GM23338 (cell line): Measurements from ENCODE around the gene CENPH. TPM values are rescaled to one million over a fixed set of nuclear protein-coding genes. Genes with fewer than 3 reads are reported as not detected.

Experiments used
- ATAC-seq: fragments of 200-7000 bp; cut with Tn5 transposase; 3 replicates; pipeline ENCODE4 v1.9.1; 2020
- DNase-seq: peaks from one replicate; pipeline ENCODE4 v3.0.0-alpha.2; 2015; ENCODE audit warnings: low spot score
- H2AFZ ChIP-seq: fragments of 200-600 bp; sonication (generic); 2 replicates; pipeline ENCODE4 v1.8.0; 2016; ENCODE audit warnings: antibody characterized with exemption, mild to moderate bottlenecking, moderate library complexity
- H3F3A ChIP-seq: fragments of 200-600 bp; sonication (generic); replicated peaks from 2 replicates; pipeline ENCODE4 v1.8.0; 2017; ENCODE audit warnings: antibody characterized with exemption, mixed run types, low read depth
- H3K27ac ChIP-seq: fragments of 200-600 bp; sonication (generic); 2 replicates; pipeline ENCODE4 v1.6.1; 2016; ENCODE audit warnings: low read depth
- H3K27me3 ChIP-seq: fragments of 200-600 bp; sonication (generic); 2 replicates; pipeline ENCODE4 v1.8.0; 2016; ENCODE audit warnings: mild to moderate bottlenecking, mixed run types, moderate library complexity; ENCODE audit not compliant: insufficient read depth
- H3K36me3 ChIP-seq: fragments of 200-600 bp; sonication (generic); 2 replicates; pipeline ENCODE4 v1.8.0; 2016; ENCODE audit warnings: mild to moderate bottlenecking; ENCODE audit not compliant: insufficient read depth
- H3K4me1 ChIP-seq: fragments of 200-600 bp; sonication (generic); 2 replicates; pipeline ENCODE4 v1.8.0; 2016; ENCODE audit warnings: mild to moderate bottlenecking, moderate library complexity; ENCODE audit not compliant: insufficient read depth
- H3K4me2 ChIP-seq: fragments of 200-600 bp; sonication (generic); 2 replicates; pipeline ENCODE4 v1.7.1; 2017; ENCODE audit warnings: mixed run types
- H3K4me3 ChIP-seq: fragments of 200-600 bp; sonication (generic); 2 replicates; pipeline ENCODE4 v1.6.1; 2016; ENCODE audit warnings: mixed run types
- H3K79me2 ChIP-seq: fragments of 200-600 bp; sonication (generic); replicated peaks from 2 replicates; pipeline ENCODE4 v1.8.0; 2017; ENCODE audit warnings: mild to moderate bottlenecking; ENCODE audit not compliant: insufficient read depth
- H3K9me2 ChIP-seq: fragments of 200-600 bp; sonication (generic); 2 replicates; pipeline ENCODE4 v1.8.0; 2017; ENCODE audit not compliant: insufficient read depth
- H4K20me1 ChIP-seq: fragments of 200-600 bp; sonication (generic); replicated peaks from 2 replicates; pipeline ENCODE4 v1.8.0; 2017; ENCODE audit warnings: mild to moderate bottlenecking; ENCODE audit not compliant: insufficient read depth
- H3K27ac Mint-ChIP-seq: 2 replicates; pipeline ENCODE4 v1.8.0; 2020; ENCODE audit warnings: inconsistent platforms, mild to moderate bottlenecking, moderate library complexity, mixed read lengths
- H3K27me3 Mint-ChIP-seq: 3 replicates; pipeline ENCODE4 v1.8.0; 2022; ENCODE audit warnings: low read depth, mild to moderate bottlenecking, moderate library complexity, mixed read lengths, inconsistent platforms; ENCODE audit not compliant: insufficient read depth, poor library complexity
- H3K36me3 Mint-ChIP-seq: 3 replicates; pipeline ENCODE4 v1.8.0; 2021; ENCODE audit warnings: low read depth, mild to moderate bottlenecking, inconsistent platforms, moderate library complexity, mixed read lengths
- H3K4me1 Mint-ChIP-seq: 3 replicates; pipeline ENCODE4 v1.8.0; 2020; ENCODE audit warnings: mild to moderate bottlenecking, inconsistent platforms, mixed read lengths
- H3K4me3 Mint-ChIP-seq: 3 replicates; pipeline ENCODE4 v1.8.0; 2021; ENCODE audit warnings: moderate library complexity, mild to moderate bottlenecking, inconsistent platforms, mixed read lengths
- H3K9me3 Mint-ChIP-seq: 3 replicates; pipeline ENCODE4 v1.8.0; 2020; ENCODE audit warnings: moderate library complexity, mild to moderate bottlenecking, inconsistent platforms, mixed read lengths
- CREB1 ChIP-seq: fragments of 250-450 bp; sonication (Bioruptor Pico); IDR thresholded peaks from 2 replicates; pipeline ENCODE4 v1.5.0; 2020; ENCODE audit warnings: low read depth, mild to moderate bottlenecking, moderate library complexity
- CTCF ChIP-seq, 2 experiments: fragments of 200-600 bp in 1 of 2; sonication (generic) in 1 of 2; conservative IDR thresholded peaks; 2 replicates each; pipeline versions ENCODE4 v1.5.1 to v1.6.1; 2016 to 2017; ENCODE audit warnings: antibody characterized with exemption in 2 of 2, low read depth in 2 of 2, mild to moderate bottlenecking in 2 of 2, moderate library complexity in 1 of 2
- ETS1 ChIP-seq: IDR thresholded peaks from 2 replicates; pipeline ENCODE4 v1.6.1; 2016; ENCODE audit warnings: antibody characterized with exemption
- EZH2 ChIP-seq: fragments of 200-600 bp; sonication (generic); IDR thresholded peaks from one replicate; pipeline ENCODE4 v1.8.0; 2017; ENCODE audit warnings: antibody characterized with exemption, mild to moderate bottlenecking, low read depth; ENCODE audit not compliant: unreplicated experiment
- EZH2phosphoT487 ChIP-seq: fragments of 200-600 bp; sonication (generic); IDR thresholded peaks from one replicate; pipeline ENCODE4 v1.8.1; 2018; ENCODE audit warnings: antibody characterized with exemption; ENCODE audit not compliant: unreplicated experiment
- JUNB ChIP-seq: IDR thresholded peaks from one replicate; pipeline ENCODE4 v1.6.1; 2016; ENCODE audit warnings: antibody characterized with exemption; ENCODE audit not compliant: unreplicated experiment
- NANOG ChIP-seq: IDR thresholded peaks from 2 replicates; pipeline ENCODE4 v1.6.1; 2016; ENCODE audit warnings: antibody characterized with exemption, borderline replicate concordance
- POLR2AphosphoS5 ChIP-seq: IDR thresholded peaks from 2 replicates; pipeline ENCODE4 v1.6.1; 2016; ENCODE audit warnings: antibody characterized with exemption, low read depth
- REST ChIP-seq: IDR thresholded peaks from one replicate; pipeline ENCODE4 v1.6.1; 2018; ENCODE audit warnings: antibody characterized with exemption; ENCODE audit not compliant: unreplicated experiment
- STAT1 ChIP-seq: IDR thresholded peaks from one replicate; pipeline ENCODE4 v1.6.1; 2016; ENCODE audit warnings: antibody characterized with exemption; ENCODE audit not compliant: unreplicated experiment
- ZNF114 ChIP-seq: fragments of 250-450 bp; sonication (Bioruptor Pico); IDR thresholded peaks from 2 replicates; pipeline ENCODE4 v1.5.0; 2020; ENCODE audit warnings: mild to moderate bottlenecking, moderate library complexity
- ZNF331 ChIP-seq: fragments of 250-450 bp; sonication (Bioruptor Pico); IDR thresholded peaks from 2 replicates; pipeline ENCODE4 v1.5.0; 2020; ENCODE audit warnings: low read depth, mild to moderate bottlenecking, moderate library complexity
- ZNF462 ChIP-seq: fragments of 250-450 bp; sonication (Bioruptor Pico); IDR thresholded peaks from 2 replicates; pipeline ENCODE4 v1.5.0; 2020; ENCODE audit warnings: mild to moderate bottlenecking, moderate library complexity
- polyA plus RNA-seq: library from polyadenylated mRNA; unstranded; fragments of >200 nt; fragmentation: Nextera tagmentation; extraction: Ambion mirVana; gene quantifications from 2 replicates; pipeline ENCODE4 v1.2.1, GENCODE V29; 2016
- total RNA-seq: library from RNA; depleted of rRNA; stranded (reverse); fragments of >200 nt; shearing (Covaris generic); gene quantifications from 2 replicates; pipeline ENCODE4 v1.2.3, GENCODE V29; 2014

The CENPH gene
- total and polyA plus RNA-seq, 2 experiments from 2014 or later = 99.4 to 107 TPM

GRCh38 chr5:69152731-69153130 is 36.7 kb upstream of the CENPH start:
- Mint-ChIP-seq H3K4me1 (no peaks in the 10 kb centered on the region), H3K9me3 (no peaks in the 10 kb centered on the region; the same call in 2 of the 3 replicates), H3K27me3 (peaks cover 6% of the 10 kb centered on the region), H3K4me3 (no peak overlapping the region), H3K36me3 (no peaks in the 10 kb centered on the region), H3K27ac (no peak overlapping the region)
- no peak overlapping the region for H3K4me3 ChIP-seq
- no peak overlapping the region for H3K27ac ChIP-seq
- DNase-seq = no peak
- H3K4me1 ChIP-seq = no peaks in the 10 kb centered on the region
- no peaks in the 10 kb centered on the region for H3F3A ChIP-seq
- no peaks in the 10 kb centered on the region for H3K79me2 ChIP-seq
- H3K36me3 ChIP-seq = no peaks in the 10 kb centered on the region
- H4K20me1 ChIP-seq = no peaks in the 10 kb centered on the region
- no peaks in the 10 kb centered on the region for H3K9me2 ChIP-seq
- H3K4me2 ChIP-seq = no peak overlapping the region
- no peak overlapping the region for H2AFZ ChIP-seq
- no peaks in the 10 kb centered on the region for H3K27me3 ChIP-seq
- TF ChIP-seq EZH2 (no peak), ZNF114 (CRISPR knock-in tag) (no peak), POLR2AphosphoS5 (no peak), CTCF (conservative IDR thresholded peaks at IDR 0.05; ENCODE audit: low read depth in 2 of 2) (no peak), CREB1 (CRISPR knock-in tag) (no peak), STAT1 (no peak), EZH2phosphoT487 (no peak), ZNF462 (CRISPR knock-in tag) (no peak), NANOG (no peak), REST (no peak), JUNB (no peak), ZNF331 (CRISPR knock-in tag) (no peak), ETS1 (no peak)
- no peak for ATAC-seq
